HT1080 (cell line): Measurements from ENCODE around the gene SFTPD. TPM values are rescaled to one million over a fixed set of nuclear protein-coding genes. Genes with fewer than 3 reads are reported as not detected.
A peak's percentile ranks its signal among the peaks of the same experiment; 100 is the strongest.
"Not testable (repeated sequence)": the region's sequence is repeated elsewhere in the genome, so short reads cannot be mapped to it uniquely, and the experiment has no call there.

Experiments used
- DNase-seq: peaks from one replicate; pipeline ENCODE4 v3.0.0-alpha.2; 2015; ENCODE audit warnings: low read depth
- total RNA-seq: library from RNA; depleted of rRNA; stranded (reverse); fragments of >200 nt; shearing (Covaris generic); gene quantifications from 2 replicates; pipeline ENCODE4 v1.2.3, GENCODE V29; 2014

The SFTPD gene
- total RNA-seq, 1 experiment from 2014 or later = not detected

DNA sequence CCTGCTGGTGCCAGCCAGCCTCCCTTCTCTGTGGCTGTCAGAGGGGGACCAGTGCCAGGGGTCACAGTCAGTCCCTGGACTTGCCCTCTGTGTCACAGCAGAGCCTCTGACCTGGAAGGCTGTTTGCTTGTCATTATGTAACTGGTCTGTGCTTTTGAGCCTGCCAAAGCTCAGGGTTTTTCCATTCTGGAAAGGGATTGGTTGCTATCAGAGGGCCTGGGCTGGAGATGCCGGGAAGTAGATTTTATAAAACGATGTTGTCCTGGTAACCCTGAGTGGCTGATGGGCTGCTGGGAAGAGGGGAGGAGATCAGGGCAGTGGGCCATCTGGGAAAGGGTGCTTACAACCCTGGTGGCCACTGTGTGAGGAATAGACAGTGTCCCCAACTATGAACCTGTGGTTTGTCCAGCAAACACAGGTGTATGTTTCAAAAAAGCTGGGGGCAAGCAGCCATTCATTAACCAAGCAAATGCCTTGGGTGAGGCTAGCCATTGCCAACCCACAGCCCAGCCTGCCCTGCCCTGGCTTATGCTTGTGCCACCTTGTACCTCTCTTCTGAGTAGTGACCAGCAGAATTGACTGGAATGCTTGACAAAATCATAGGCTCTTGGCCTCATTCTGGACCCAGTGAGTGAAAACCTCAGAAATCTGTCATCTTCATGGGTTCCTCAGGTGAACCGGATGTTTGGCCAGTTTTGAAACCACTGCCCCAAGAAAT lies 21.6 kb downstream of the SFTPD start:
- DNase-seq = no peak

DNA sequence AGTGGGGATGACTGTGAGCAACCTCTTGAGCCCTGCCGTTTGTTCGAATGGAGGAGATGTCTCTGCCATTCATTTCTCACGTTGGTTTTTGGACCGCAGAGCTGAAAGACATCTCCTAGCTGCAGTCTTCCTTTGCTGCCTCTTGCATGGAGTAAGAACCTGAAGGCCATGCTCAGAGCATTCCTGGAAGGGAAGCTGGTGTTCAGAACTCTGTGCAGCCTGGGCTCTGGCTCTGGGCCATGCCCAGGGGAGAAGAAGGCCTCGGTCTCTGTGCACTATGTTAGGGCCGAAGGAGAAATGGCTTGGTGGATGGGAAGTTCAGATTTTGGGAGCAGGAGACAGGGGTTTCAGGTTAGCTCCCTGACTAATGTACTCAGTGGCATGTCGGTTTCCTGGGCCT lies 22.9 kb downstream of the SFTPD start:
- no peak for DNase-seq

DNA sequence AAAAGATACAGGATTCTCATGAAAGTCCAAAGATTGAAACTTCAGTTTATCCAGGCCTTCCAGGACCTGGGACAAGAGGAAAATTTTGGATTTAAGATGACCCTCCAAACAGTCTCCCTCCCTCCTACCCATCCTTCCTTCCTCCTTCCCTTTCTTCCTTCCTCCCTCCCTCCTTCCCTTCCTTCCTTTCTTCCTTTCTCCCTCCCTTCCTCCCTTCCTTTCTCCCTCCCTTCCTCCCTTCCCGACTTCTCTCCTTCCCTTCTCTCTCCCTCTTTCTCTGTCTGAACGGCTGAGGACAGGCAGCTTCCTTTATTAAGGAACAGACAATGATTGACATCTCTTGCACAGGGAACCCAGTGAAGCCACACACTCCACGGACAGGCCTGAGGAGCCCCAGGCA lies 23.3 kb downstream of the SFTPD start:
- DNase-seq = no peak

DNA sequence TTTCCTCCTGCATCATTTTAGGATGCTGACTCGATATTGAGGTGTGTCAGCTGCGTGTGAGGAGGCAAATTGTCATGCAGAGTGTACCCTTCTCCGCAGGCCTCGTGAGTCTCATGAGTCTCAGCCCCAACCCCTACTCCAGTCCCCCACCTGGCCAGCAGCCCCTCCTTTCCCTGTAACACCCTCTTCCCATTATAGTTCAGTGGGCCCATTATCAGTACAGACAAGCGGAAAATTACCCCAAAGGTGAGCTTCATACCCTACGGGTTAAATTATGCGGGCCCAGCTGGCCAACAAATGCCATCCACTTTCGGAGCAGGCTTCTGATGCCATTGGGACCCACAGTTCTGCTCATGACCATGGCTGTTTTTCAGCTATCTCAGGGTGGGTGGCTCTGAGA lies 25.2 kb downstream of the SFTPD start:
- DNase-seq = no peak

DNA sequence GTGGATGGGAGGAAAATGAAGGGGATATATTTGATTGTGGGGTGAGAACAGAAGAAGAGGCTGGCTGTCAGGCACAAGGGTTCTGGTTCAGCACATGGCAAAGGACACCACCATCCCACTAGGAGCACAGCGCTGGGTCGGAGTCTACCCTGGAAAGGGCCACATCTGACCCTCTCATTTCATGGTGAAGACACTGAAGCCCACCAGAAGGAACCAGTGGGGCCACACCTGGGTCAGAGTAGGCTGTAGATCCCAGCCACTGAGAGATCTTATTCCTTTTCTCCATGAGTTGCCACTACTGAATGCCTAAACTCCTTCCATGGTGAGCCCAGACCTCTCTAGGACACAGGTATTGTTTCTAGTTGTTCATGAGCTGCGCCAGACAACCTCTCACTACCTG lies 25.8 kb downstream of the SFTPD start:
- no peak for DNase-seq

DNA sequence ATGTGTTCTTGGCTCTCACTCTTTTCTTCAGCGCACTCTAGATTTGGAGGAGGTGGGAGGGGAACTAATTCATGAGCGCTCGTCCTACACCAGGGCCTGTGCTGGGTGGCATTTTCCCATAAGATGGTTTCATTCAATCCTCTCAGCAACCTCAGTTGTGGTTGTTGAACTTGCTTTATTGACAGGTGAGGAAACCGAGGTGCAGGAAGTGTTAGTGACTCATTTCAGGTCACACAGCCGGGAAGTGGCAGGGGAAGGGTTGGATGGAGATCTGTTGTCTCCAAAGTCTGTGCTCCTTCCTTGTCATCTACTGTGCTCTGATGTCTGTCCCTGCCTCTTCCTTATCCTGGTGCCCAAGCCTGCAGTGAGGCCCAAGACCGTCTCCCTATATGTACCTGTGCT lies 26.9 kb downstream of the SFTPD start:
- DNase-seq = not testable (repeated sequence)

DNA sequence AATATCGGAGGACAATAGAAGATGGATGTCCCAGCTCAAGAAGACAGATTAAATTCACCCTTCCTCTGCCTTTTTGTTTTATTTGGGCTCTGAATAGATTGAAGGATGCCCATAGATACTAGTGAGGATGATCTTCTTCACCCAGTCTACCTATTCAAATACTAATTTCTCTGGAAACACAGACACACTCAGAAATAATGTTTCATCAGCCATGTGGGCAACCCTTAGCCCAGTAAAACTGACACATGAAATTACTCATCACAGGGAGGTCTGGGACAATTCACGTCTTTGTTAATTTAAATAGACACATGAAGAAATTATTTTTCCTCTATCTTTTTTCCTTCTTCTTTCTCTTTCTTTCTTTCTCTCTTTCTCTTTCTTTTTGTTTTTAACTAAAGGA lies 33.1 kb downstream of the SFTPD start:
- DNase-seq = not testable (repeated sequence)

DNA sequence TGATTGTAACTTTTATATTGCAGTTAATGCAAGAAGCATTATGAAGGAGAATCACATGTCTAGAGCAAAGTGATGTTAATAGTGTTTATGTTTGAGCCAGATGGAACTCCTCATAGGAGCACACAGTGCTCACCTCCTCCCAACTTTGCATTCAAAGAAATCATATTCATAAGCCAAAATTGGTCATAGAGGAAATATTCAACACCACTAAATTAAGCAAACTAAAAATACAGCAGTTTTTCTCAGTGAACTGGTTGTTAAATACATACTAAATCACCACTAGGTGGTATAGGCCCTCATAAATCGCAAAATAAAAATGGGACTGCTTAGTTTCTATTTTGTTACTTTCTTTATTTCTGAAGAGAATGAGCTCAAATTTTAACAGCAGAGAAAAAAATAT lies 34.4 kb downstream of the SFTPD start:
- DNase-seq = not testable (repeated sequence)

DNA sequence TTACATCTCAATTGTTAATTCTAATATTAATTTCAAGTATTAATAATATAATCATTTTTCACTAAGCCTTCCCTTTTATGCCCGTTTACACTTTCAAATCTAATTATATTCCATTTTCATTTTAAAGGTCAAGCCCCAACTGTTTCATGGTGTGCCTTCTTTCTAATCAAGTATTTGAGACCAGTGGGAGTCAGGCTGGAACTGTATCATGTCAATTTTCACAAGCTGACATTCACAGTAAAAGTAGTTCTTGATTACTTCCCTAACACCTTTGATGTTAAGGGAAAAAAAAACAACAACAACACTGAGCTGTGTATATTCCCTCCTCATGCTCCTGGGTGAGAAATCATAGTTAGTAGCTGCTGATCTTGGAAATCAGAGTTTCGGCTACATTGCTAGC lies 38.1 kb downstream of the SFTPD start:
- no peak for DNase-seq

DNA sequence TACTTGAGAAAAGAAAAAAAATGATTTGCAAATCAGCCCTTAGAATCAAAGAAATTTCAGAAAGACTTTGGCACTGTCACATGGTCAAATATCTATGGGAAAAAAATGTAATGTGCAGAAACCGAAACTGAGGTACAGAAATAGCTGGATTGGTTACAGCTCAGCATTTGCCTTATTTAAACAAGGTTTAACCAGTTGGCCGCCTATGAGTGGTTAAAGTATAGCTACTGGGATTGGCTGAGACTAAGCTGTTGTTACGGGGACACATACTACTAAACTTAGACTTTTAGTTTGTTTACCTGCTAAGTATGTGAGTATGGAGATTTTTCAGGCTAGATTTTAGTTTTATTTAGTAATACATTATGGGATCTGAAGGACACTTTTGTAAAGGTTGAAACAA lies 38.6 kb downstream of the SFTPD start:
- DNase-seq = no peak

DNA sequence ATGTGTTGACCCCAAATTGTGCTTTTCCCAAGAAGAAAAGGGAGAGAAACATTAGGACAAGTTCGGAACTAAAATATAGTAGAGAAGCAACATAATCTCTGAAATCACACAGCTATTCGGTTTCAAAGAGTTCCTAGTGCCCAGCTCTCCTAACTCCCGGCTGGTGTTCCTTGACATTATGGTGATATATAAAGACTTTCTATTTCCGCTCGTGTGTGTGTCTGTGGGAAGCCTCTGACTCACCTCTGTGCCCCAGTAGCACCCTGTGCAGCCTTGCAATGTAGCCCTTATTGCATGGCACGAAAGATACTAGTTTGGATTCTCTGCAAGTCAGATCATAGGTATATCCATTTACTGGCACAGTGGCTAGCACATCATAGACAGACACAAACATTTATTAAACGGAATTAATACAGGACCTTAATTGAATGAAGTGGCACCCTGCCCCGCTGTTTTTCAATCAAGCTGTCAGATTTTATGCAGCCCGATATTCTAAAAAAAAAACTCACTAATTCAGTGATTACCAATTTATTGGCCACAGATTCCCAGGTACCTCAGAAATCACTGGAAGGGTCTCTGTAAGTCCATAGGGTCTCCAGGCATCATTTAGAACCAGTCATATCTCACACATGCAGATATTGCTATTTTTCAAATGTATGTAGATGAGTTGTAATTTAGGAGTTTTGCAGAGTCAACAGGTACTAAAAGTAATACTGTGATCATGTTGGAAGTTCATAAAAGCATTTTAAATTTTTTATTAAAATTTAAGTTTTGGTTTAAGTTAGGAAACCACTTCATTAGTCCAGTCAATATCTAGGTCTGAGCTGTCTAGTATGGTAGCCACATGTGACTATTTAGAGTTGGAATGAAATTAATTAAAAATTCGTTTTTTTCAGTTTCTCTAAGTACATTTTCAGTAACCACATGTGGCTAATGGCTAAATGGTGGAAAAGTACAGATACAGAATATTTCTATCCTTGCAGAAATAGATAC lies 43.3 kb downstream of the SFTPD start:
- DNase-seq = peak; percentile 57

DNA sequence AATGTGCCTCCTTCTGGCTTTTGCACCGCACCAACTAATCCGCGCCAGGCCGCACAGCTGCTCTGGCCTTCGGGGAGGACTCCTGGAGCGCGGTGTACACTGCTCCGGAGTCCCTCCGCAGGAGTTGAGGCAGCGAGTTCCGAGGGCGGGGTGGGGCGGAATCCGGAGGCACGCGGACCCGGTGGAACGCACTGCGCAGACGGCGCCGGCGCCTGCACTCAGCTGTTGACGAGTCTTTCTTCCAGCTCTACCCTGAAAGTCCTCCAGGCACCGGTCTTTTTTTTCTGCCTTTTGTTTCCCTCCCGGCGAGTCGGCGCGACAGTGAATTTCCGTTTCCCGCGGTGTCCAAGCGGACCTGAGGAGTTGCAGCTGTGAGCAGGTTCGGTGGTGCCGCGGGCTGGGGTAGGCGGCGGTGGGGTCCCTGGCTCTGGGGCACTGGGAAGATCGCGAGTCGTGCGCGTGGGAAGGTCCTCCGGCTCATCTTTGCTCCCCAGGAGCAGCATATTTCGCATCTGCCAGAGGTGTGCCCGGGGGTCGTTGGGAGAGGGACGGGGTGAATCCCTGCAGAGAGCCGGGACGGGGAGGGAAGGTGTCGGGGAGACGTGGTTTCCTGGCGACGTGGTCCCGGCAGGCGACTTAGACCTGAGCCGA lies 44.1 kb downstream of the SFTPD start:
- DNase-seq = peak; percentile 80

DNA sequence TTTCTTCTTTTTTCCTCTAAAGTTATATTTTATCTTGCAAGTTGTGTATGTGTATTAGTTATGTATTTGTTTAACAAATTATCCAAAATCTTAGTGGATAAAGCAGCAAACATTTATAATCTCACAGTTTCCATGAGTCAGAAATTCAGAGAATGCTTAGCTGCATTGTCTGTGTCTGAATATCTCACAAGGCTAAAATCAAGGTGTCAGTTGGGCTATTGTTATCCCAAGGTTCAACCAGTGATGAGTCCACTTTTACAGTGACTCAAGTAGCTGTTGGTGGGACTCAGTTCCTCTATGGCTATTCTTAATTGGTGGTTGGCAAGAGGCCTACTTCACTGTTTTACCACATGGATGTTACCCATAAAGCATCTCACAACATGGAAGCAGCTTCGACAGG lies 47.3 kb downstream of the SFTPD start:
- DNase-seq = not testable (repeated sequence)

DNA sequence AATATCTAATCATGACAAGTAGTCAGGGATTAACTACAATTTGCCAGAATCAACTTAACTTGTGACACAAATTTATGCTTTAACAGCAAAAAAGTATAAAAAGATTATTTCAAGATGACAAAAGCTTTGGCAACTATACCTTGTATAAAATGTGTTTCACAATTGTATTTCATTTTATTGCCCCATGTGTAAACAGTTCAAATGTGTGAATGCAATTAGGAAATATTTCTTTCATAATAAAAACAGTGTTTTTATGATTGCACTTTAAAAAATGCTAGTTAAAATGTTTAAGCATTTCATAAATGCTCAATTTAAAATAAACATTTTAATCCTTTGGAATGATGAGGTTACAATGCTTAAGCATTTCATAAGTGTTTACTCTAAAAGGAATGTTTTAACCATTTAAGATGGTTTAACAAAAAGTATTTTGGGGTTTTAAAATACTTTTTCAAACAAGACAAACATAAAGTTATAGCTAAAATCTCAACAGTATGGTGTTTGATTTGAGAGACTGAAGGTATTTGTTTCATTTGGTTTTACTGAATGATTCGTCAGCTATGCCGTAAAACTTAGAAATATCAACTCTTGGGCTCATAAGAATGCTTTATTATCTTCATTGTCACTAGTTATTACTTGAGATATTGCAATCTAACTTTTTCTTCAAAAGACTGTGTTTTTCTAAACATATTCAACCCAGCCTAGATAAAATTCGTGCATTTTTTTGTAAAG lies 50.1 kb downstream of the SFTPD start:
- DNase-seq = no peak

DNA sequence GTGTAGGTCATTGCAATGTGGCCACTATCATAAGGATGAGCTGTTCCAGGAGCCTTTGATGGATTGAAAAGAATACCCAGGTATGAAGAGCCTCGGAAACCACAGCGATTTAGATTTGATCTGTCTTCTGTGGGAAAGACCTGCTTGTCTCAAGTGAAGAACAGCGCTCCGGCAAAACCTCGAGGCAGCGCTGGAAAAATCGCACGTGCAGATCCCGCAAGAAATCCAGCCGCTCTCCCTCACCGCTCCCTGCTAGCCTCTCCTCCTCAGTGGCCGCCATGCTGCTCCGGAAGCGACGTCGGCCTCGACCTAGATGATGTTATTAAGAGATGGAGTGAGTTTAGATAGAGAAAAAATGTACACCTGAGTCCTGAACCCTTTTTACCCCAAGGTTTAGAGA lies 56.0 kb downstream of the SFTPD start:
- not testable (repeated sequence) for DNase-seq

DNA sequence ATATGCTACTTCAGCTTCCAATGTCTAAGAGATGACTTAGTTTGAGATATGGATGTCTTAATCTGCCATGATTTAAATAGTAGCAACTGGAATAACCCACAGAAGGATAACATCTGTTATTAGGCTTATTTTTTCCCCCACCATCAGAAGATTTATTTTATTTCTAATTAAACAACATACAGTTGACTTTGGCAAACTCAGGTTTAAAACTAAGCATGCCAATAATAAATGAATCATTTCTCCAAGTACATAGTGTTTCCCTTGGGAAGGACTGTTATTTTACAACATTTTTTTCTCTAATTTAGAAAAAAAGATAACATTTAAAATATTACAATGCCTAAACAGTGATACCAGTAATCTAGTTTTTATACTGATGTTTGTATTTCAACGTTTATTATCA lies 58.4 kb downstream of the SFTPD start:
- no peak for DNase-seq

DNA sequence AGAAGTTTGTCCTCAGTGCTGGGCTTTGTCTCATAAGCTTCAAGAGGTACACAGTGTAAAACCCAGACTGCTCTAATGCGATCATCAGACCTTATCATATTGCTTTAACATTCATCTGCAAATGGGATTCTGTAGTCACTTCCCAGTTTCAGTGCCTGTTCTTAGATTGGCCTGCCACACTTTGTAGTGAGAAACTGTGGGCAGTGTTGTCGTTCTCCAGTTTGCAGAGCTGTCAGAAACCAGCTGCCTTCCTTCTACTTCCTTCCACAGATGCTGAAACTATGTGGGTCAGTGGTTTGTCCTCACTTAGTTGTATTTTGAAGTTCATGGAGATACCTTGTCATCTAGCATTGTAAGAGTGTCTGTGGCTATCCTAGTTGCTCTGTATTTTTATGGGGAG lies 59.9 kb downstream of the SFTPD start:
- DNase-seq = not testable (repeated sequence)
